Activated CD8-positive, alpha-beta T cell treated with anti-CD3 and anti-CD28 coated beads for 36 hours (primary cell): ENCODE measurements around the gene SPDYE4. TPM values are rescaled to one million over a fixed set of nuclear protein-coding genes. Genes with fewer than 3 reads are reported as not detected.

ENCODE experiments used
- ATAC-seq: fragments of 200-7000 bp; cut with Tn5 transposase; one replicate; pipeline ENCODE4 v1.10.0; 2021; ENCODE audit warnings: mild to moderate bottlenecking, moderate library complexity
- CTCF ChIA-PET: fragments of 350-600 bp; sonication (Branson Sonifier 250); formaldehyde crosslinking; loops from one replicate; lab custom pipeline; 2021; ENCODE audit warnings: antibody characterized with exemption; lab: Charles Lee
- POLR2A ChIA-PET: fragments of 350-600 bp; sonication (Branson Sonifier 250); formaldehyde crosslinking; loops from one replicate; lab custom pipeline; 2021; ENCODE audit warnings: antibody characterized with exemption; lab: Charles Lee
- DNase-seq: peaks from one replicate; pipeline ENCODE4 v3.0.0-alpha.2; 2020
- H3K27ac Mint-ChIP-seq: one replicate; pipeline ENCODE4 v1.8.0; 2021; ENCODE audit warnings: mild to moderate bottlenecking, mixed read lengths
- H3K27me3 Mint-ChIP-seq: one replicate; pipeline ENCODE4 v1.8.0; 2021; ENCODE audit warnings: mixed read lengths
- H3K36me3 Mint-ChIP-seq: one replicate; pipeline ENCODE4 v1.8.0; 2021; ENCODE audit warnings: low read depth, mixed read lengths
- H3K4me1 Mint-ChIP-seq: one replicate; pipeline ENCODE4 v1.8.0; 2021; ENCODE audit warnings: low read depth, mixed read lengths
- H3K4me3 Mint-ChIP-seq: one replicate; pipeline ENCODE4 v1.8.0; 2021; ENCODE audit warnings: mild to moderate bottlenecking, moderate library complexity, mixed read lengths
- H3K9me3 Mint-ChIP-seq: one replicate; pipeline ENCODE4 v1.8.0; 2021; ENCODE audit warnings: mixed read lengths
- CTCF ChIP-seq: fragments of 200-600 bp; IDR thresholded peaks from one replicate; pipeline ENCODE4 v1.8.0; 2022; ENCODE audit warnings: antibody characterized with exemption, mild to moderate bottlenecking
- intact Hi-C: fragments of 100-400 bp; cut with micrococcal nuclease; formaldehyde crosslinking; loops from one replicate; pipeline ENCODE4 v1.10.0; 2022
- total RNA-seq, 2 experiments: library from RNA; stranded (reverse); gene quantifications; one replicate each; pipeline ENCODE4 v1.2.3, GENCODE V29; 2021

Gene SPDYE4
- total RNA-seq, 2 experiments from 2014 or later, result not detected

GRCh38 chr17:8753976-8754440 is 4.3 kb downstream of the SPDYE4 start:
- intact Hi-C loops, result no loop called here
- peak; percentile 53 for TF ChIP-seq CTCF
- Mint-ChIP-seq H3K4me3 (no peak overlapping the region), H3K27me3 (peaks cover 3% of the 10 kb centered on the region), H3K9me3 (no peaks in the 10 kb centered on the region), H3K4me1 (no peaks in the 10 kb centered on the region), H3K36me3 (no peaks in the 10 kb centered on the region), H3K27ac (no peak overlapping the region)
- POLR2A ChIA-PET, result no interaction called here
- ATAC-seq (no peak), DNase-seq (no peak)
- CTCF ChIA-PET, result interaction anchor here (0.6 to 2.6 kb wide), 3 partner anchors 32 to 372 kb away, joined by 4 to 6 read pairs (median 5); no protein-coding TSS in a partner anchor

- ATAC-seq (no peak), DNase-seq (no peak)
- TF ChIP-seq CTCF, result no peak
- H3K36me3 Mint-ChIP-seq, result no peaks in the 10 kb centered on the region
- H3K9me3 Mint-ChIP-seq, result no peaks in the 10 kb centered on the region
- no peak overlapping the region for H3K4me3 Mint-ChIP-seq
- H3K27ac Mint-ChIP-seq, result no peak overlapping the region
- ChIA-PET POLR2A (no interaction called here), CTCF (interaction anchor here (0.8 to 3.2 kb wide), 4 partner anchors 12 to 245 kb away, joined by 3 to 15 read pairs (median 5); no protein-coding TSS in a partner anchor)
- intact Hi-C loops, result no loop called here
- H3K4me1 Mint-ChIP-seq, result no peaks in the 10 kb centered on the region
- peaks cover 3% of the 10 kb centered on the region for H3K27me3 Mint-ChIP-seq
Measured at GRCh38 chr17:8753136-8753975, 5.0 kb downstream of the SPDYE4 start.

GRCh38 chr17:8749616-8750015 is 8.7 kb downstream of the SPDYE4 start:
- H3K4me1 Mint-ChIP-seq, result peaks cover 10% of the 10 kb centered on the region
- no peak for TF ChIP-seq CTCF
- ATAC-seq (no peak), DNase-seq (no peak)
- no peaks in the 10 kb centered on the region for H3K36me3 Mint-ChIP-seq
- intact Hi-C loops, result loop anchor here (5.0 to 10.0 kb wide), 2 partner anchors 337 to 365 kb away; partner anchors contain the start of gene RPL26
- no peaks in the 10 kb centered on the region for H3K9me3 Mint-ChIP-seq
- H3K4me3 Mint-ChIP-seq, result no peak overlapping the region
- POLR2A ChIA-PET, result no interaction called here
- peaks cover 2% of the 10 kb centered on the region for H3K27me3 Mint-ChIP-seq
- CTCF ChIA-PET, result no interaction called here
- H3K27ac Mint-ChIP-seq, result no peak overlapping the region

- ChIA-PET CTCF (interaction anchor here (1.5 to 3.8 kb wide), 5 partner anchors 29 to 337 kb away, joined by 4 to 39 read pairs (median 8); no protein-coding TSS in a partner anchor), POLR2A (no interaction called here)
- H3K27me3 Mint-ChIP-seq, result no peaks in the 10 kb centered on the region
- DNase-seq, result peak; percentile 34
- H3K9me3 Mint-ChIP-seq, result no peaks in the 10 kb centered on the region
- no peaks in the 10 kb centered on the region for H3K36me3 Mint-ChIP-seq
- no peak overlapping the region for H3K27ac Mint-ChIP-seq
- peaks cover 10% of the 10 kb centered on the region for H3K4me1 Mint-ChIP-seq
- intact Hi-C loops, result loop anchor here (5.0 to 10.0 kb wide), 2 partner anchors 335 to 363 kb away; partner anchors contain the start of gene RPL26
- TF ChIP-seq CTCF, result no peak
- no peak overlapping the region for H3K4me3 Mint-ChIP-seq
- no peak for ATAC-seq
Measured at GRCh38 chr17:8747742-8748141, 10.6 kb downstream of the SPDYE4 start.
